NT2/D1 (cell line): ENCODE measurements around the gene GPC6.

Source experiments
- SUZ12 ChIP-seq: IDR thresholded peaks from 2 replicates; pipeline ENCODE4 v1.6.1; 2011; ENCODE audit not compliant: insufficient read length, insufficient read depth; ENCODE audit errors: extremely low read depth
- YY1 ChIP-seq: IDR thresholded peaks from 2 replicates; pipeline ENCODE4 v1.6.1; 2011; ENCODE audit not compliant: insufficient read length, insufficient read depth
- ZNF274 ChIP-seq: IDR thresholded peaks from 2 replicates; pipeline ENCODE4 v1.6.1; 2011; ENCODE audit warnings: mild to moderate bottlenecking, low read depth, low read length

- TF ChIP-seq YY1 = no peak
- TF ChIP-seq SUZ12 = no peak
- no peak for TF ChIP-seq ZNF274
These were observed 1218.2 kb downstream of the GPC6 start for GRCh38 chr13:94444826-94445225.
